OCI-LY1 (cell line): Measurements from ENCODE around the gene NSD2.

Experiments
- H2AFZ ChIP-seq: fragments of 200-600 bp; sonication (generic), shearing (Covaris generic); 2 replicates; pipeline ENCODE4 v1.6.0; 2014; ENCODE audit warnings: antibody characterized with exemption, mild to moderate bottlenecking, low read length
- H3F3A ChIP-seq: fragments of 200-600 bp; sonication (generic), shearing (Covaris generic); 2 replicates; pipeline ENCODE4 v1.6.0; 2014; ENCODE audit warnings: mild to moderate bottlenecking, antibody characterized with exemption, low read length, moderate library complexity; ENCODE audit not compliant: insufficient read depth
- H3K27ac ChIP-seq: fragments of 200-600 bp; sonication (generic); 2 replicates; pipeline ENCODE4 v1.5.1; 2014; ENCODE audit warnings: low read length, mixed run types, mild to moderate bottlenecking, low read depth; ENCODE audit not compliant: poor library complexity, severe bottlenecking
- H3K27me3 ChIP-seq: fragments of 200-600 bp; sonication (generic); 2 replicates; pipeline ENCODE4 v1.6.0; 2014; ENCODE audit warnings: antibody characterized with exemption, mild to moderate bottlenecking, low read length, moderate library complexity; ENCODE audit not compliant: insufficient read depth
- H3K36me3 ChIP-seq: fragments of 200-600 bp; sonication (generic); 2 replicates; pipeline ENCODE4 v1.6.1; 2014; ENCODE audit warnings: mild to moderate bottlenecking, antibody characterized with exemption, low read length, moderate library complexity, mixed read lengths; ENCODE audit not compliant: insufficient read depth
- H3K4me1 ChIP-seq: fragments of 200-600 bp; sonication (generic); 2 replicates; pipeline ENCODE4 v1.5.1; 2014; ENCODE audit warnings: mild to moderate bottlenecking, low read length, moderate library complexity; ENCODE audit not compliant: insufficient read depth, severe bottlenecking
- H3K4me2 ChIP-seq: fragments of 200-600 bp; sonication (generic), shearing (Covaris generic); 2 replicates; pipeline ENCODE4 v1.6.1; 2014; ENCODE audit warnings: low read length
- H3K4me3 ChIP-seq: fragments of 200-600 bp; sonication (generic); 2 replicates; pipeline ENCODE4 v1.5.1; 2014; ENCODE audit warnings: low read length, low read depth, mild to moderate bottlenecking, mixed read lengths; ENCODE audit not compliant: poor library complexity, severe bottlenecking
- H3K79me2 ChIP-seq: fragments of 200-600 bp; shearing (Covaris generic); 2 replicates; pipeline ENCODE4 v1.6.1; 2016; ENCODE audit warnings: mixed run types, low read length, mixed read lengths; ENCODE audit not compliant: insufficient read depth
- H3K9ac ChIP-seq: fragments of 200-600 bp; sonication (generic), shearing (Covaris generic); 2 replicates; pipeline ENCODE4 v1.6.1; 2014; ENCODE audit warnings: mild to moderate bottlenecking, low read length, mixed read lengths
- H3K9me2 ChIP-seq: fragments of 200-600 bp; sonication (generic), shearing (Covaris generic); 2 replicates; pipeline ENCODE4 v1.6.1; 2014; ENCODE audit warnings: low read depth, mild to moderate bottlenecking, low read length, mixed read lengths
- H3K9me3 ChIP-seq: fragments of 200-600 bp; shearing (Covaris generic); 2 replicates; pipeline ENCODE4 v1.6.1; 2014; ENCODE audit warnings: low read length, mixed read lengths
- H4K20me1 ChIP-seq: fragments of 200-600 bp; sonication (generic), shearing (Covaris generic); 2 replicates; pipeline ENCODE4 v1.6.0; 2016; ENCODE audit warnings: mild to moderate bottlenecking, low read length; ENCODE audit not compliant: insufficient read depth
- EZH2 ChIP-seq: fragments of 200-600 bp; sonication (generic), shearing (Covaris generic); IDR thresholded peaks from 2 replicates; pipeline ENCODE4 v1.8.0; 2017; ENCODE audit warnings: borderline replicate concordance, mixed run types, mild to moderate bottlenecking, antibody characterized with exemption, low read length, moderate library complexity, mixed read lengths
- TF ChIP-seq, protein P1 (sequence below): fragments of 200-600 bp; sonication (generic), shearing (Covaris generic); IDR thresholded peaks from 2 replicates; pipeline ENCODE4 v1.5.1; 2017; ENCODE audit warnings: mild to moderate bottlenecking, antibody characterized with exemption, low read length, moderate library complexity, mixed read lengths

NSD2 gene

DNA sequence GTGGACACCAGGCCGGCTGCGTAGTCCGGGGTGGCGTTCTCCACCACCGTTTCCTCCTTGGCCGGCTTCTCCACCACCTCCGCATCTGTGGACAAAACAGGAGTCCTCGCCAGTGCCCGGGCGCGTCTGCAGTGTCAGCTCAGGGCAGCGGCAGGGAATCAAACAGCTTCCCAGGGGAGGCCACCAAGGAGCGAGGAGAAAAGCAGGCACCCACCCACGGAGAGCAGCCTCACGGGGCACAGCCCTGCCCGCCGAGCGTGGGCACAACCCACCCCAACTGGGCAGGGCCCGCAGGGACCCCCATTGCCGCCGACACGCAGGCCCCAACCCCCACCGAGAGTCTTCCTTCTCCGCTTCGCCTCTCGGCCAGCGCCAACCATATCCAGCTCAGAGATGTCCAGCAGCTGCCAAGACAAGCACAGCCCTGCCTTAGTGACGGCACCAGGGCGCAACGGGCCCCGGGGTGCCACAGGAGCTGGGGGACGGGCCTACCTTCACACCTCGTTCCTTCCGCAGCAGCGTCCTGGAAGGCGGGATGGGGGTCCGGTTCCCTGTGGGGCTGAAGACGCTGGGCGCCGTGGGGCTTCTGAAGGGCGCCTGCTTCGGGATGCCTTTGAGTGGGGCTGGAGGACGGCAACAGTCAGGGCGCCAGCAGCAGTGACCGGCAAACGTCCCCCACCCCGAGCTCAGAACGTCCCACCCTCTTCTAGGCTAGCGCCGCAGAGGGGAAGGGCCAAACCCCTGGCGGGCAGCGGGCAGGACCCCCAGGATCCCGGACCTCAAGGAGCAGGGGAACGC lies 114.8 kb downstream of the NSD2 start:
- Histone ChIP-seq H3K9me2 (no peaks in the 10 kb centered on the region), H3K9ac (no peak overlapping the region), H3K4me1 (no peaks in the 10 kb centered on the region), H3K4me3 (no peak overlapping the region), H4K20me1 (no peaks in the 10 kb centered on the region), H3K36me3 (peaks cover 46% of the 10 kb centered on the region), H3K27ac (no peak overlapping the region), H3K27me3 (no peaks in the 10 kb centered on the region), H3K9me3 (no peaks in the 10 kb centered on the region), H3K79me2 (no peaks in the 10 kb centered on the region), H3F3A (no peaks in the 10 kb centered on the region), H2AFZ (no peak overlapping the region), H3K4me2 (no peak overlapping the region)
- TF ChIP-seq, protein P1, sequence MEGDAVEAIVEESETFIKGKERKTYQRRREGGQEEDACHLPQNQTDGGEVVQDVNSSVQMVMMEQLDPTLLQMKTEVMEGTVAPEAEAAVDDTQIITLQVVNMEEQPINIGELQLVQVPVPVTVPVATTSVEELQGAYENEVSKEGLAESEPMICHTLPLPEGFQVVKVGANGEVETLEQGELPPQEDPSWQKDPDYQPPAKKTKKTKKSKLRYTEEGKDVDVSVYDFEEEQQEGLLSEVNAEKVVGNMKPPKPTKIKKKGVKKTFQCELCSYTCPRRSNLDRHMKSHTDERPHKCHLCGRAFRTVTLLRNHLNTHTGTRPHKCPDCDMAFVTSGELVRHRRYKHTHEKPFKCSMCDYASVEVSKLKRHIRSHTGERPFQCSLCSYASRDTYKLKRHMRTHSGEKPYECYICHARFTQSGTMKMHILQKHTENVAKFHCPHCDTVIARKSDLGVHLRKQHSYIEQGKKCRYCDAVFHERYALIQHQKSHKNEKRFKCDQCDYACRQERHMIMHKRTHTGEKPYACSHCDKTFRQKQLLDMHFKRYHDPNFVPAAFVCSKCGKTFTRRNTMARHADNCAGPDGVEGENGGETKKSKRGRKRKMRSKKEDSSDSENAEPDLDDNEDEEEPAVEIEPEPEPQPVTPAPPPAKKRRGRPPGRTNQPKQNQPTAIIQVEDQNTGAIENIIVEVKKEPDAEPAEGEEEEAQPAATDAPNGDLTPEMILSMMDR = no peak
- no peak for TF ChIP-seq EZH2

- TF ChIP-seq EZH2 = no peak
- TF ChIP-seq, protein P1 = no peak
- Histone ChIP-seq H3K4me3 (no peak overlapping the region), H3K9me2 (no peaks in the 10 kb centered on the region), H3K79me2 (no peaks in the 10 kb centered on the region), H3K4me2 (no peak overlapping the region), H3F3A (no peaks in the 10 kb centered on the region), H3K27ac (no peak overlapping the region), H3K4me1 (no peaks in the 10 kb centered on the region), H2AFZ (no peak overlapping the region), H3K9ac (no peak overlapping the region), H3K36me3 (peaks cover 42% of the 10 kb centered on the region), H3K27me3 (no peaks in the 10 kb centered on the region), H4K20me1 (no peaks in the 10 kb centered on the region), H3K9me3 (no peaks in the 10 kb centered on the region)
Measured at GRCh38 chr4:1986578-1987210, 115.5 kb downstream of the NSD2 start.

DNA sequence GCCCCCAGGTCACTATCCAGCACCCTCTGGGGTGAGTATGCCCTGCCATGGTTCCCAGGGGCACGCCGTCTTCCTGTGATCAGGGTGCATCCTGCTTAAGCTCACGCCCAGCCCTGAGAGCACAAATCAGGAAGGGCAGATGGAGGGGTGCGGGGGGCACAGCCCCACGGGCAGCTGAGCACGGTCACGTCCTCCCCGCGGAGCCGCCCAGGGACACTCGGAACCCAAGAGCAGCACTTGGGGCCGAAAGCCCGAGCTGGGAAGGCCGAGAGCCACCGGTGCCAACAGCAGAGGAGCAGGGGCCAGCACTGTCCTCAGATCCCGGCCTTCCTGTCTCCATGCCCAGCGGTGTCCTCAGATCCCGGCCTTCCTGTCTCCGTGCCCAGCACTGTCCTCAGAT lies 116.1 kb downstream of the NSD2 start:
- Histone ChIP-seq H3K36me3 (peaks cover 36% of the 10 kb centered on the region), H3K27me3 (no peaks in the 10 kb centered on the region), H3K4me1 (no peaks in the 10 kb centered on the region), H3K27ac (no peak overlapping the region), H2AFZ (no peak overlapping the region), H3K79me2 (no peaks in the 10 kb centered on the region), H4K20me1 (no peaks in the 10 kb centered on the region), H3K4me3 (no peak overlapping the region), H3K9me3 (no peaks in the 10 kb centered on the region), H3K4me2 (no peak overlapping the region), H3K9me2 (no peaks in the 10 kb centered on the region), H3F3A (no peaks in the 10 kb centered on the region), H3K9ac (no peak overlapping the region)
- TF ChIP-seq, protein P1 = no peak
- TF ChIP-seq EZH2 = no peak
